ENCODE data around the gene CD247.

The CD247 gene

GRCh38 chr1:167460836-167461235, 57.5 kb downstream of the CD247 start:
- no peak for DNase-seq (ENCODE audit: low spot score)

GRCh38 chr1:167457936-167458584, 60.3 kb downstream of the CD247 start:
- DNase-seq (ENCODE audit: low spot score): no peak

GRCh38 chr1:167456926-167457325, 61.4 kb downstream of the CD247 start:
- no peak for DNase-seq (ENCODE audit: low spot score)

GRCh38 chr1:167456524-167456923, 61.8 kb downstream of the CD247 start:
- no peak for DNase-seq (ENCODE audit: low spot score)

GRCh38 chr1:167455786-167456446, 62.4 kb downstream of the CD247 start:
- DNase-seq (ENCODE audit: low spot score): no peak

GRCh38 chr1:167454894-167455785, 63.2 kb downstream of the CD247 start:
- DNase-seq (ENCODE audit: low spot score): peak; percentile 53

GRCh38 chr1:167454304-167454893, 63.9 kb downstream of the CD247 start:
- DNase-seq (ENCODE audit: low spot score): no peak

GRCh38 chr1:167453123-167453522, 65.2 kb downstream of the CD247 start:
- no peak for DNase-seq (ENCODE audit: low spot score)

- no peak for DNase-seq (ENCODE audit: low spot score)
These were observed 65.8 kb downstream of the CD247 start for GRCh38 chr1:167452483-167452882.

- no peak for DNase-seq (ENCODE audit: low spot score)
These were observed 67.5 kb downstream of the CD247 start for GRCh38 chr1:167450843-167451242.

- DNase-seq (ENCODE audit: low spot score): peak; percentile 88
These were observed 70.7 kb downstream of the CD247 start for GRCh38 chr1:167447521-167448136.

- DNase-seq (ENCODE audit: low spot score): no peak
These were observed 71.4 kb downstream of the CD247 start for GRCh38 chr1:167446966-167447365.

- no peak for DNase-seq (ENCODE audit: low spot score)
These were observed 74.6 kb downstream of the CD247 start for GRCh38 chr1:167443757-167444156.

- no peak for DNase-seq (ENCODE audit: low spot score)
These were observed 75.3 kb downstream of the CD247 start for GRCh38 chr1:167442854-167443565.

GRCh38 chr1:167442142-167442848, 76.0 kb downstream of the CD247 start:
- DNase-seq (ENCODE audit: low spot score): peak; percentile 92

GRCh38 chr1:167441222-167441621, 77.1 kb downstream of the CD247 start:
- DNase-seq (ENCODE audit: low spot score): no peak

GRCh38 chr1:167440776-167441175, 77.6 kb downstream of the CD247 start:
- no peak for DNase-seq (ENCODE audit: low spot score)

- no peak for DNase-seq (ENCODE audit: low spot score)
These were observed 78.0 kb downstream of the CD247 start for GRCh38 chr1:167440345-167440744.

GRCh38 chr1:167439301-167439988, 78.9 kb downstream of the CD247 start:
- no peak for DNase-seq (ENCODE audit: low spot score)

All from LoVo (cell line).